Fibroblast of mammary gland (primary cell): ENCODE measurements around the gene DYNLT1.

Experiments
- DNase-seq: peaks from one replicate; pipeline ENCODE4 v3.0.0-alpha.2; 2010; ENCODE audit warnings: low read depth
- H3K4me3 ChIP-seq: 2 replicates; pipeline ENCODE4 v1.5.1; 2011; ENCODE audit warnings: low read depth, mild to moderate bottlenecking, low read length, moderate library complexity; ENCODE audit not compliant: control insufficient read depth
- CTCF ChIP-seq: conservative IDR thresholded peaks from 2 replicates; pipeline ENCODE4 v1.5.1; 2011; ENCODE audit warnings: low read depth, low read length, inconsistent platforms; ENCODE audit not compliant: control insufficient read depth, insufficient read depth

The DYNLT1 gene

GRCh38 chr6:158669145-158670035, 24.8 kb upstream of the DYNLT1 start:
- DNase-seq: peak; percentile 40
- no peak for TF ChIP-seq CTCF
- H3K4me3 ChIP-seq: no peak overlapping the region

DNA sequence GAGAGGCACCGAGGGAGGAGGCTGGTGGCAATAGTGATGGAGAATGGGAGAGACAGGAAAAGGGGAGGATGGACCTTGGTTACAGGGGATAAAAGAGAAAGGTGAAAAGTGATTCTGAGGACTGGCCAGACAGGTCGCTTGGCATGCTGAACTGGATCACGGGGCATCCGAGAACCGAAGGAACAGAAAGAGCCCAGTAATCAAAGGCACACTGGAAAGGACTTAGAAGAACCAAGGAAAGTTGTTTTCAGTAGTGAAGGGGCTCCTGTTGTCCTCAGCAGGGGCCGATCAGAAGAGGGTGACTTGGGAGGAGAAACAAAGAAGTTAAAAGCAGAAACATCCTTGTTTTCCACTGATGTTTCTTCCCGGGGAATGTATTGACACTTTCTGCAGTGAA, 24.2 kb upstream of the DYNLT1 start:
- DNase-seq: no peak
- no peak for TF ChIP-seq CTCF

GRCh38 chr6:158667360-158667981, 22.9 kb upstream of the DYNLT1 start:
- H3K4me3 ChIP-seq: no peak overlapping the region
- no peak for DNase-seq
- no peak for TF ChIP-seq CTCF

More for the DNA sequence above, 24.2 kb upstream of the DYNLT1 start:
- H3K4me3 ChIP-seq: no peak overlapping the region

DNA sequence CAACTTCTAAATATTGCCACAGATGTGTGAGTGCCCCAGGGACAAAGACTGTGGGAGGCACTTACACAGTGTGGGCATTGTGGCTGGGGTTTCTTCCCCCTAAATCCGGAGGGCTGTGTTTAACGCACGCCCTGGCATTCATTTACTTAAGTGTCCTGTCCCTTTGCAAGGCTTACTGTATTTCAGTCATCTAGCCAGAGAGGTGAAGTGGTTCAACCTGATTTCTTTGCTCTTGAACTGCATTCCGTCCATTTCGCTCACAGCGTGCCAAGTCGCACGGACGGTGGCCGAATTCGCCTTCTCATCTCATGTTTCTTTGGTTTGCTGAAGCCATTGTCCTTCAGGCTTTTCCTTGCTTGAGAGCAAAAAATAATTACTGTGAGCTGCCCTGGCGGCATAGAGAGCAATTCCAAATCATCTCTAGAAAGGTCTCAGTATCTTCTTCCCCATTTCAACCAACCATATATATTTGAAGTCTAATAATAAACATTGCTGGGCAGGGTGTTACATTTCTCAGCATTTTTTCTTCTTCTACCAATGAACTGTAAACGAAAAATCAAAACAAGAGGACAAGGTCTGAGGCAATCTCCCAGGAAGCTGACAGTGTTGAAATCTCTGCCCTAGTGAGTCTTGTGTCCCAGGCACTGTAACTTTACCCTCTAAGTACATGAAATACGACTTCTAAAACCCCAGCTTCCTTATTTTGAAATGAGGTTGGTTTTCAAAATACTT, 22.3 kb upstream of the DYNLT1 start:
- TF ChIP-seq CTCF: no peak
- H3K4me3 ChIP-seq: no peak overlapping the region
- DNase-seq: peak; percentile 79

- DNase-seq: no peak
- no peak for TF ChIP-seq CTCF
- H3K4me3 ChIP-seq: no peak overlapping the region
Measured at GRCh38 chr6:158665332-158665731, 20.8 kb upstream of the DYNLT1 start.

- DNase-seq: no peak
- no peak for TF ChIP-seq CTCF
- H3K4me3 ChIP-seq: no peak overlapping the region
Measured at GRCh38 chr6:158663625-158664165, 19.2 kb upstream of the DYNLT1 start.
